Common myeloid progenitor, CD34-positive (primary cell): ENCODE measurements around the gene RNF144A.

Experiments
- CTCF ChIA-PET: fragments of 350-600 bp; sonication (Branson Sonifier 250); formaldehyde crosslinking; loops from one replicate; lab custom pipeline; 2021; ENCODE audit warnings: antibody characterized with exemption; lab: Charles Lee
- POLR2A ChIA-PET: fragments of 350-600 bp; sonication (Branson Sonifier 250); formaldehyde crosslinking; loops from one replicate; lab custom pipeline; 2021; ENCODE audit warnings: antibody characterized with exemption; lab: Charles Lee
- DNase-seq, 3 donors: peaks; one replicate each; pipeline versions ENCODE4 v3.0.0 to v3.0.0-alpha.2; 2013
- H3K27ac ChIP-seq, 2 experiments: 1 replicate in 1 of 2; 2 replicates in 1 of 2; pipeline ENCODE4 v1.7.0; 2013; ENCODE audit warnings: inconsistent platforms in 2 of 2, low read length in 2 of 2, mild to moderate bottlenecking in 2 of 2, low read depth in 1 of 2, moderate library complexity in 1 of 2; ENCODE audit not compliant: severe bottlenecking in 2 of 2, insufficient read depth in 1 of 2, poor library complexity in 1 of 2
- H3K27me3 ChIP-seq, 5 experiments: replicated peaks in 2 of 5; 1 replicate in 3 of 5; 2 replicates in 2 of 5; pipeline versions ENCODE4 v1.6.1 to v1.7.0; 2013; ENCODE audit warnings: low read length in 4 of 5, mild to moderate bottlenecking in 2 of 5, moderate library complexity in 2 of 5, inconsistent platforms in 1 of 5; ENCODE audit not compliant: insufficient read depth in 5 of 5, control insufficient read depth in 4 of 5
- H3K36me3 ChIP-seq, 4 experiments: 1 replicate in 2 of 4; 2 replicates in 2 of 4; pipeline versions ENCODE4 v1.6.1 to v1.7.0; 2013; ENCODE audit warnings: low read length in 3 of 4, control low read depth in 1 of 4, mild to moderate bottlenecking in 1 of 4; ENCODE audit not compliant: control insufficient read depth in 4 of 4, insufficient read depth in 4 of 4
- H3K4me1 ChIP-seq, 4 experiments: 1 replicate in 3 of 4; 2 replicates in 1 of 4; pipeline versions ENCODE4 v1.6.1 to v1.7.1; 2013; ENCODE audit warnings: low read length in 3 of 4, mild to moderate bottlenecking in 3 of 4, control low read depth in 1 of 4, inconsistent platforms in 1 of 4, moderate library complexity in 1 of 4; ENCODE audit not compliant: control insufficient read depth in 4 of 4, insufficient read depth in 4 of 4; ENCODE audit errors: control extremely low read depth in 1 of 4
- H3K4me3 ChIP-seq, 7 experiments: 1 replicate in 4 of 7; 2 replicates in 3 of 7; pipeline versions ENCODE4 v1.5.1 to v1.7.0; 2013; ENCODE audit warnings: mild to moderate bottlenecking in 7 of 7, low read length in 6 of 7, moderate library complexity in 6 of 7, inconsistent platforms in 2 of 7, low read depth in 2 of 7, control low read depth in 1 of 7; ENCODE audit not compliant: insufficient read depth in 4 of 7, control insufficient read depth in 1 of 7; ENCODE audit errors: extremely low read depth in 1 of 7
- H3K9me3 ChIP-seq, 5 experiments: 1 replicate in 4 of 5; 2 replicates in 1 of 5; pipeline versions ENCODE4 v1.6.1 to v1.7.1; 2013; ENCODE audit warnings: low read length in 4 of 5, mild to moderate bottlenecking in 2 of 5, inconsistent platforms in 1 of 5, low read depth in 1 of 5, moderate library complexity in 1 of 5; ENCODE audit not compliant: control insufficient read depth in 4 of 5, insufficient read depth in 2 of 5; ENCODE audit errors: control extremely low read depth in 1 of 5
- WGBS: methylation state at CpG from one replicate; pipeline ENCODE4 v1.1.5; 2013; ENCODE audit not compliant: insufficient coverage; 5-methylcytosine and 5-hydroxymethylcytosine counted together

RNF144A gene

DNA sequence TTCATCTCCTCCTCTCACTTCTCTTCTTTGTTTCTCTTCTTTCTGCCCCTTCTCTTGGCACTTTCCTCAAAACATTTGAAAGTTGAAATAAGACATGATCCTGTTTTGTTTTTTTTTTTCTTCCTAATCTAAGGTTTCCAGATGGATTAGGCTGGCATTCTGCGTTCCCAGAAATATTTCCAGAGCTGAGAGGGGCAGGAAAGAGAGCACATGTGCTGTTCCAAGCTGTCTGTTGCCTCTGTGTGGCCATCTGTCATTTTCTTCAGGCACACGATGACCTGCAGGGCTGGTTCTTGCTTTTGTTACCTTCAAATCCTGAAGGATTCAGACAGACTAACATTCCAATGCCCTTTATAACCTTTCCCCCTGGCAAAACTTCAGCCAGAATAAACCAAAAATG is 142.9 kb downstream of the RNF144A start:
- WGBS: 100% methylated on average over 2 of the region's 2 CpGs
- POLR2A ChIA-PET: no interaction called here
- no peaks in the 10 kb centered on the region for H3K27me3 ChIP-seq
- H3K4me3 ChIP-seq: no peak overlapping the region
- H3K36me3 ChIP-seq: peaks cover 0 to 16% (median 1%) of the 10 kb centered on the region in 4 experiments
- no peak for DNase-seq
- CTCF ChIA-PET: interaction anchor here (0.9 to 2.2 kb wide), 4 partner anchors 9 to 37 kb away, joined by 3 to 6 read pairs (median 4); no protein-coding TSS in a partner anchor
- no peak overlapping the region for H3K27ac ChIP-seq
- peaks cover 11 to 36% (median 32%) of the 10 kb centered on the region in 4 experiments for H3K4me1 ChIP-seq
- H3K9me3 ChIP-seq: peaks cover 0 to 10% (median 4%) of the 10 kb centered on the region in 5 experiments

GRCh38 chr2:7060631-7061449 is 143.6 kb downstream of the RNF144A start:
- WGBS: 94% methylated on average over 7 of the region's 8 CpGs
- H3K27ac ChIP-seq: no peak overlapping the region
- peaks cover 0 to 16% (median 1%) of the 10 kb centered on the region in 4 experiments for H3K36me3 ChIP-seq
- peaks cover 0 to 10% (median 4%) of the 10 kb centered on the region in 5 experiments for H3K9me3 ChIP-seq
- POLR2A ChIA-PET: no interaction called here
- no peak overlapping the region for H3K4me3 ChIP-seq
- no peaks in the 10 kb centered on the region for H3K27me3 ChIP-seq
- H3K4me1 ChIP-seq: peaks cover 11 to 36% (median 32%) of the 10 kb centered on the region in 4 experiments
- DNase-seq: no peak
- CTCF ChIA-PET: interaction anchor here (0.7 to 1.5 kb wide), 4 partner anchors 10 to 27 kb away, joined by 3 read pairs; no protein-coding TSS in a partner anchor

DNA sequence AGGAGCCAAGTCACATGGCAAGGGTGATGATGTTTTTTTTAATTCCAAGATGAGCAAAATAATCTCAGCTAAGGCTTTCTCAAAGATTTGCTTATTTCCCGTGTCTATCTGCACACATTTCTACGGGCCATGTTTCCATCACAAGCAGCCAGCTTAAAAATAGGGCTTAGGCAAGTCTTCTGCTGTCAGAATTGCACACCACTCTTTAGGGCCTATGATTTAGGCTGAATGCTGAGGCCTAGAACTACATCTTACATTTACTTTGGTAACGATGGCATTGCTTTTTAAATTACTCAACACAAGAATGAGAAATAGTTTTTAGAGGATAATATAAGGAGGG is 144.2 kb downstream of the RNF144A start:
- peaks cover 11 to 33% (median 28%) of the 10 kb centered on the region in 4 experiments for H3K4me1 ChIP-seq
- CTCF ChIA-PET: interaction anchor here (1.1 to 1.5 kb wide), 3 partner anchors 10 to 27 kb away, joined by 3 read pairs; no protein-coding TSS in a partner anchor
- H3K4me3 ChIP-seq: no peak overlapping the region
- 100% methylated on average over 2 of the region's 3 CpGs for WGBS
- H3K27ac ChIP-seq: no peak overlapping the region
- peaks cover 0 to 10% (median 4%) of the 10 kb centered on the region in 5 experiments for H3K9me3 ChIP-seq
- peaks cover 0 to 16% (median 1%) of the 10 kb centered on the region in 4 experiments for H3K36me3 ChIP-seq
- no peaks in the 10 kb centered on the region for H3K27me3 ChIP-seq
- POLR2A ChIA-PET: no interaction called here
- no peak for DNase-seq

GRCh38 chr2:7061921-7062320 is 144.7 kb downstream of the RNF144A start:
- no peak overlapping the region for H3K27ac ChIP-seq
- DNase-seq: no peak
- peaks cover 0 to 16% (median 1%) of the 10 kb centered on the region in 4 experiments for H3K36me3 ChIP-seq
- H3K4me3 ChIP-seq: no peak overlapping the region
- POLR2A ChIA-PET: no interaction called here
- 100% methylated on average over 3 of the region's 3 CpGs for WGBS
- no peaks in the 10 kb centered on the region for H3K27me3 ChIP-seq
- H3K9me3 ChIP-seq: peaks cover 0 to 10% (median 4%) of the 10 kb centered on the region in 5 experiments
- peaks cover 10 to 28% (median 23%) of the 10 kb centered on the region in 4 experiments for H3K4me1 ChIP-seq
- CTCF ChIA-PET: interaction anchor here (1.2 kb wide), 2 partner anchors 19 to 28 kb away, joined by 3 read pairs; no protein-coding TSS in a partner anchor

- CTCF ChIA-PET: interaction anchor here (1.3 kb wide), 1 partner anchor 9 kb away, joined by 4 read pairs; no protein-coding TSS in a partner anchor
- Histone ChIP-seq H3K4me1 (peaks cover 0 to 9% (median 9%) of the 10 kb centered on the region in 4 experiments), H3K9me3 (peaks cover 0 to 10% (median 4%) of the 10 kb centered on the region in 5 experiments), H3K27me3 (no peaks in the 10 kb centered on the region), H3K36me3 (peaks cover 0 to 16% (median 1%) of the 10 kb centered on the region in 4 experiments), H3K27ac (no peak overlapping the region), H3K4me3 (no peak overlapping the region)
- no peak for DNase-seq
- WGBS: 75% methylated on average over 2 of the region's 3 CpGs
- POLR2A ChIA-PET: no interaction called here
Measured at GRCh38 chr2:7063789-7064188, 146.6 kb downstream of the RNF144A start.

DNA sequence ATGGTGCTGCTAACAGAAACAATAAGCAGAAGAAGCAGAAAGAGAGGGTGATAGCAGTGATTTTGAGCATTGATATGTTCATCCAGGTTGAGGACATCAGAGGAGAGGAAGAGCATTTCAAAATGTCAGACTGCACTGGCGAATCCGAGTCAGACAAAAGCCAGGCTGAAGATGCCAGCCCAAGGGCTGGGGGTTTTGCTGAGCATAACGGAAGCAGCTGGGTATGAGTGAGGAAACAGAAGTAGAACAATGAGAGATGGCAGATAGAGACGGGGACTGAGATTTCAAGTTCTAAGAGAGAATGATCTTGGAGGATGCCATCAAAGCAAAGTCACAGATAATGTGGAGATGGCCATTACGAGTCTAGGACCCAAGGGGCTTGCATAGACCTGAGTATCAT is 151.2 kb downstream of the RNF144A start:
- Histone ChIP-seq H3K4me1 (no peaks in the 10 kb centered on the region), H3K9me3 (peaks cover 0 to 22% (median 3%) of the 10 kb centered on the region in 5 experiments), H3K4me3 (no peak overlapping the region), H3K27me3 (no peaks in the 10 kb centered on the region), H3K36me3 (peaks cover 0 to 10% (median 0%) of the 10 kb centered on the region in 4 experiments), H3K27ac (no peak overlapping the region)
- POLR2A ChIA-PET: no interaction called here
- DNase-seq: peak in 2 of 3 donors; percentile 24 to 56
- CTCF ChIA-PET: no interaction called here
- 82% methylated on average over 4 of the region's 5 CpGs for WGBS

DNA sequence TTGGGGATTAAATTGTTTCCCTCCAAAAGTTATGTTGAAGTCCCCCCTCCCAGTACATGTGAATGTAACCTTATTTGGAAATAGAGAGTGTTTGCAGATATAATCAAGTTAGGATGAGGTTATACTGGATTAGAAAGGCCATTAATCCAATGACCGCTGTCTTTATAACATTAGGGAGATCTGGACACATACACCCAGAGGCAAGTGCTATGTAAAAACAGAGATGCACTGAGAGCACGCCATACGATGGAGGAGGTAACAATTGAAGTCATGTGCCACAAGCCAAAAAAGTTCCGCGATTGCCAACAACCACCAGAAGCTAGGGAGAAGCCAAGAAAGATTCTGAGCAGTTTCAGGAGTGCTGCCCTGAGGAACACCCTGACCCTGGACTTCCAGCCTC is 153.3 kb downstream of the RNF144A start:
- Histone ChIP-seq H3K27ac (no peak overlapping the region), H3K4me3 (no peak overlapping the region), H3K4me1 (no peaks in the 10 kb centered on the region), H3K36me3 (peaks cover 0 to 18% (median under 1%) of the 10 kb centered on the region in 4 experiments), H3K9me3 (peaks cover 0 to 19% (median 2%) of the 10 kb centered on the region in 5 experiments), H3K27me3 (no peaks in the 10 kb centered on the region)
- no peak for DNase-seq
- ChIA-PET POLR2A (no interaction called here), CTCF (interaction anchor here (1.4 to 1.9 kb wide), 2 partner anchors 25 kb away, joined by 6 read pairs; no protein-coding TSS in a partner anchor)
- WGBS: 97% methylated on average over 5 of the region's 5 CpGs
